Glutamatergic neuron (in vitro differentiated cells): Measurements from ENCODE around the gene THOP1. TPM values are rescaled to one million over a fixed set of nuclear protein-coding genes. Genes with fewer than 3 reads are reported as not detected.

Experiments
- DNase-seq: peaks from one replicate; pipeline ENCODE4 v3.0.0; 2022
- H3K27ac Mint-ChIP-seq: one replicate; pipeline ENCODE4 v1.8.0; 2020; ENCODE audit warnings: mild to moderate bottlenecking, mixed read lengths, inconsistent platforms; ENCODE audit not compliant: unreplicated experiment
- H3K27me3 Mint-ChIP-seq: one replicate; pipeline ENCODE4 v1.8.0; 2020; ENCODE audit warnings: mild to moderate bottlenecking, moderate library complexity, mixed read lengths, inconsistent platforms; ENCODE audit not compliant: unreplicated experiment
- H3K36me3 Mint-ChIP-seq: one replicate; pipeline ENCODE4 v1.8.0; 2020; ENCODE audit warnings: mild to moderate bottlenecking, mixed read lengths, inconsistent platforms; ENCODE audit not compliant: unreplicated experiment
- H3K4me1 Mint-ChIP-seq: one replicate; pipeline ENCODE4 v1.8.0; 2020; ENCODE audit warnings: mild to moderate bottlenecking, low read depth, mixed read lengths, inconsistent platforms; ENCODE audit not compliant: unreplicated experiment
- H3K4me3 Mint-ChIP-seq: one replicate; pipeline ENCODE4 v1.8.0; 2020; ENCODE audit warnings: mild to moderate bottlenecking, mixed read lengths, inconsistent platforms; ENCODE audit not compliant: unreplicated experiment
- H3K9me3 Mint-ChIP-seq: one replicate; pipeline ENCODE4 v1.8.0; 2020; ENCODE audit warnings: mild to moderate bottlenecking, moderate library complexity, mixed read lengths, inconsistent platforms; ENCODE audit not compliant: unreplicated experiment
- total RNA-seq: library from RNA; stranded (reverse); fragmentation: NEBNext Ultra II Directional; extraction: Animal tissue kit (Norgen Biotek cat#: 25700); gene quantifications from one replicate; pipeline ENCODE4 v1.2.1, GENCODE V29; 2021; ENCODE audit not compliant: unreplicated experiment
- TF ChIP-seq, protein P1 (sequence below): fragments of 200-600 bp; sonication (generic); IDR thresholded peaks from one replicate; pipeline ENCODE4 v1.5.0; 2021; ENCODE audit not compliant: partially characterized antibody, unreplicated experiment

THOP1 gene
- total RNA-seq, 1 donor from 2014 or later = 64.0 TPM

DNA sequence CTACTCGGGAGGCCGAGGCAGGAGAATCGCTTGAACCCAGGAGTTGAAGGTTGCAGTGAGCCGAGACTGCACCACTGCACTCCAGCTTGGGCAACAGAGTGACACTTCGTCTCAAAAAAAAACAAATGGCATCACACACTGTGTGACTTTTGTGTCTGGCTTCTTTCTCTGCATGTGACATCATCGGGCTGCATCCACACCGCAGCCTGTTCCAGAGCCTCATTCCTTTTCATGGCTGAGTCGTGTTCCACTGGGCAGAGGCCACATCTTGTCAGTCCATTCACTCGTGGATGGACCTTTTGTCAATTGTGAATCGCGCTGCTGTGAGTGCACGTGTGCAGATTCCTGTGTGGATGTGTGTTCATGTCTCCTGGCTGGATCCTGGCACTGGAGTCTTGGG, 8.3 kb downstream of the THOP1 start:
- Mint-ChIP-seq H3K4me1 (peaks cover 2% of the 10 kb centered on the region), H3K4me3 (no peak overlapping the region), H3K27ac (no peak overlapping the region), H3K27me3 (no peaks in the 10 kb centered on the region), H3K36me3 (no peaks in the 10 kb centered on the region), H3K9me3 (peaks cover 1% of the 10 kb centered on the region)
- TF ChIP-seq, protein P1, sequence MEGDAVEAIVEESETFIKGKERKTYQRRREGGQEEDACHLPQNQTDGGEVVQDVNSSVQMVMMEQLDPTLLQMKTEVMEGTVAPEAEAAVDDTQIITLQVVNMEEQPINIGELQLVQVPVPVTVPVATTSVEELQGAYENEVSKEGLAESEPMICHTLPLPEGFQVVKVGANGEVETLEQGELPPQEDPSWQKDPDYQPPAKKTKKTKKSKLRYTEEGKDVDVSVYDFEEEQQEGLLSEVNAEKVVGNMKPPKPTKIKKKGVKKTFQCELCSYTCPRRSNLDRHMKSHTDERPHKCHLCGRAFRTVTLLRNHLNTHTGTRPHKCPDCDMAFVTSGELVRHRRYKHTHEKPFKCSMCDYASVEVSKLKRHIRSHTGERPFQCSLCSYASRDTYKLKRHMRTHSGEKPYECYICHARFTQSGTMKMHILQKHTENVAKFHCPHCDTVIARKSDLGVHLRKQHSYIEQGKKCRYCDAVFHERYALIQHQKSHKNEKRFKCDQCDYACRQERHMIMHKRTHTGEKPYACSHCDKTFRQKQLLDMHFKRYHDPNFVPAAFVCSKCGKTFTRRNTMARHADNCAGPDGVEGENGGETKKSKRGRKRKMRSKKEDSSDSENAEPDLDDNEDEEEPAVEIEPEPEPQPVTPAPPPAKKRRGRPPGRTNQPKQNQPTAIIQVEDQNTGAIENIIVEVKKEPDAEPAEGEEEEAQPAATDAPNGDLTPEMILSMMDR = no peak
- DNase-seq = no peak

DNA sequence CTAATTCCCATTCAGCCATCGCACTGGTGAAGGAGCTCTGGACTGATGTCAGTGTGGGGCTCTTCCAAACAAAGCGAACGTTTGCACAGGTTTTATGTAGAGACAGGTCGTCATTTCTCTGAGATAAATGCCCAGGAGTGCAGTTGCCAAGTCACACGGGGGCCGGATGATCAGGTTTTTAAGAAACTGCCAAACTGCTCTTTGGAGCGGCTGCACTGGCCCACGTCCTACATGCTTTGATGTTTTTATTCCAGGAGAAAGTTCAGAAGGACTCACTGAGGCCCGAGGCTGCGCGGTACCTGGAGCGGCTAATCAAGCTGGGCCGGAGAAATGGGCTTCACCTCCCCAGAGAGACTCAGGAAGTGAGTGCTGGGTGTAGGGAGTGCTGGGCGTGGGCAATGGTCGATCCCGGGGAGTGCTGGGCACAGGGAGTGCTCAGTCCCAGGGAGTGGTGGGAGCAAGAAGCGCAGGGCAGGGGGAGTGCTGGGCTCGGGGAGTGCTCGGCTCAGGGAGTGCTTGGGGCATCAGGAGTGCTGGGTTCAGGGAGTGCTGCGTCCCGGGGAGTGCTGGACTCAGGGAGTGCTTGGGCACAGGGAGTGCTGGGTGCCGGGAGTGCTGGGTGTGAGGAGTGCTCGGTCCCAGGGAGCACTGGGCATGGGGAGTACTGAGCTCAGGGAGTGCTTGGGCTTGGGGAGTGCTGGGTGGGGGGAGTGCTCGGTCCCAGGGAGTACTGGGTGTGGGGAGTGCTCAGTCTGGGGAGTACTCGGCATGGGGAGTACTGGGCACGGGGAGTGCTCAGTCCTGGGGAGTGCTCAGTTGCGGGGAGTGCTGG, 10.7 kb downstream of the THOP1 start:
- Mint-ChIP-seq H3K4me3 (no peak overlapping the region), H3K4me1 (peaks cover 2% of the 10 kb centered on the region), H3K36me3 (no peaks in the 10 kb centered on the region), H3K27ac (no peak overlapping the region), H3K9me3 (peaks cover 1% of the 10 kb centered on the region), H3K27me3 (no peaks in the 10 kb centered on the region)
- TF ChIP-seq, protein P1 = no peak
- no peak for DNase-seq

DNA sequence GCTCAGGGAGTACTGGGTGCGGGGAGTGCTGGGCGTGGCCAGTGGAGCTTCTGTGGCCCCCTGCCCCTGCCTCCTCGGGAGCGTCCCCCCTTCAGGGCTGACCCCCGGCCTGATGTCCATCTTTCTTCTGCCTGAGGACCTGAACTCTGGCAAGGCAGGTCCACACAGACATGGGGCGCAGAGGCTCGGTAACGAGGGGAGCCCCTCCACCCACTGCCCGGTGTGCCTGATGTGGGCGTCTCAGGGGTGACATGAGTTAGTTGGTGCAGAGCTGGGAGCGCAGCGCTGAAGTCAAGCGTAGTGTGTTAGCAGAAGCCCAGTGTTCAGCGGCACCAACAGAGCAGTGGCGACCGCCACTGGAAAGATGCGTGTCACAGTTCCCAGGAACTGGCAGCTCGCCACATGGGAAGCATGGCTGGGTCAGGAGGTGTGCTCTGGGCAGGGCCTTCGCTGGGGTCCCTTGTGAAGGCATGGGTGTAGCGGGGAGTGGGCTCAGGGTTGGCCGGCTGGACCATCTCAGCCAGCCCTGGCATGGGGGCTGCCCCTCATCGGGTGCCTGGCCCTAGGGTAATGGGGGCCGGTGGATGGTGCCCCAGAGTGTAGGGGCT, 11.5 kb downstream of the THOP1 start:
- DNase-seq = no peak
- Mint-ChIP-seq H3K36me3 (no peaks in the 10 kb centered on the region), H3K9me3 (peaks cover 1% of the 10 kb centered on the region), H3K27me3 (no peaks in the 10 kb centered on the region), H3K4me3 (no peak overlapping the region), H3K4me1 (peaks cover 2% of the 10 kb centered on the region), H3K27ac (no peak overlapping the region)
- TF ChIP-seq, protein P1 = no peak

DNA sequence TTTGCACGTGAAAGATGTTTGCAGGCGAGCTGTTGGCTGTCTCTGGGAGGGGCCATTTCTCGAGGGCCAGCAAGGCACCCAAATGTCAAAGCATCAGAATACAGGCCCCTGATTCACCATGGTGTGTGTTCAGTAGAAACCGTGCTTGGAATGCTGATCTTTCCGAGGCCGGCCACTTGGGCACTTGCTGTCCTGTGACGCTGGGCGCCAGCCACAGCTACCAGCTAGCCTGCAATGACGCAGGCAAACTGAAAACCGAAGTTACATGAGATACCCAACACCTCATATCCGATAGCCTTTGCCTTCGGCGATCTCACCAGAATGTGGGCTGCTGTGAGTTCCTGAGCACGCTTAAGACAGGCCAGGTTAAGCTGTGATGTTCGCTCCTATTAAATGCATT, 12.0 kb downstream of the THOP1 start:
- Mint-ChIP-seq H3K36me3 (no peaks in the 10 kb centered on the region), H3K4me1 (no peaks in the 10 kb centered on the region), H3K4me3 (no peak overlapping the region), H3K27ac (no peak overlapping the region), H3K27me3 (no peaks in the 10 kb centered on the region), H3K9me3 (peaks cover 1% of the 10 kb centered on the region)
- no peak for DNase-seq
- TF ChIP-seq, protein P1 = no peak

DNA sequence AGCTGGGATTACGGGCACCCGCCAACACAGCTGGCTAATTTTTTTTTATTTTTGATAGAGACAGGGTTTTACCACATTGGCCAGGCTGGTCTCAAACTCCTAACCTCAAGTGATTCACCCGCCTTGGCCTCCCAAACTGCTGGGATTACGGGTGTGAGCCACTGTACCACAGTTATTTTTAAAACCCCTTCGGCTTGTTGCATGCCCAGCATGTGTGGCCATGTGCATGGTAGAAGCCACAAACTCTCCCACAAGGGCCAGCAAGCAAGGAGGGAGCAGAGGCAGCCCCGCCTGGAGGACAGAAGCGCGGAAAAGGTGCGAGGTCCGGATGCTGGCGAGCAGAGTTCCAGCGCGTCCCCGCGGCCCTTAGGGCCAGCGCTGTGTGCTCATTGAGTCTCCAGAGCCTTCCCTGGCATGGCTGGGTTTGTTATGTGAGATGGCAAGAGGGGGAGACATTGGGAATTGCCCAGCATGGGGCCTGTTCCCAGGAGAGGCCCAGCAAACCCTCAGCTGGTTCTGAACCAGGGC, 12.9 kb downstream of the THOP1 start:
- no peaks in the 10 kb centered on the region for H3K27me3 Mint-ChIP-seq
- H3K4me1 Mint-ChIP-seq = no peaks in the 10 kb centered on the region
- H3K27ac Mint-ChIP-seq = no peak overlapping the region
- H3K4me3 Mint-ChIP-seq = no peak overlapping the region
- H3K36me3 Mint-ChIP-seq = peaks cover 5% of the 10 kb centered on the region
- DNase-seq = no peak
- TF ChIP-seq, protein P1 = no peak
- peaks cover 1% of the 10 kb centered on the region for H3K9me3 Mint-ChIP-seq
